ENCODE data around the gene SGSM2.

Gene SGSM2

GRCh38 chr17:2421315-2422147 lies 84.2 kb downstream of the SGSM2 start:
- DNase-seq (no peak), ATAC-seq (no peak)

DNA sequence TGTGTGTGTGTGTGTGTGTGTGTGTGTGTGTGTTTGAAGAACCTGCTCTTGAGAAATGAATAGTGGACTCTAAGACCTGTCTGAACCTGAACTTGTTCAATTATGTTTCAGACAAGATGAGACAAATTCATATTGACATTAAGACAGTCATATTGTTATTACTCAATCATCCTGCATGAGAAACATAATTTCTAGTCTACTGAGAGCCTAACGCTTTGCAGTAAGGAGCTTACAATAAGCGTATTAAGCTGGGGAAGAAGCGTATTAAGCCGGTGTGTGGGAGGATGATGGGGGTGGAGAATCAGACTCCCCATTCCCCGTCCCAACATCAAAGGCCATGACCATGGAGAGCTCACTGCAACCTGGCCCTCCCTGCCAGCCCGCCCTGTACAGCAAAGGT lies 86.0 kb downstream of the SGSM2 start:
- DNase-seq (no peak), ATAC-seq (no peak)

DNA sequence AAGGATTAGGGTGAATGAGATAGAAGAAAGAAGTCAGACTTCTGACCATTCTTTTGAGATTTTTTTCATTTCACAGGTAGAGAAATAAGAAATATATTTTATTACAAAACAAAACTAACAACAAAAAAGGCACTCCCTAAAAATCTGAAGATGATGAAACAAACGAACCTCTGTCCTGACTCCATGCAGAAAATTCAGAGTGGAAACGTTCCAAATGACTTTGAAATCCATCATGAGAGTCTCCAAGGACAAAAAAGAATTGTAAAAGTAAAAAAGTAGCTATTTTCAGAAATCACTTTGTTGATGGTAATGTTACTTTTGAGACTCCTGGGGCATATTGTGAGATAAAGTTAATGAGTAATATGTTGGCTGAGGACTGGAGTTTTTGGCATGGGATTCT lies 89.9 kb downstream of the SGSM2 start:
- no peak for DNase-seq

DNA sequence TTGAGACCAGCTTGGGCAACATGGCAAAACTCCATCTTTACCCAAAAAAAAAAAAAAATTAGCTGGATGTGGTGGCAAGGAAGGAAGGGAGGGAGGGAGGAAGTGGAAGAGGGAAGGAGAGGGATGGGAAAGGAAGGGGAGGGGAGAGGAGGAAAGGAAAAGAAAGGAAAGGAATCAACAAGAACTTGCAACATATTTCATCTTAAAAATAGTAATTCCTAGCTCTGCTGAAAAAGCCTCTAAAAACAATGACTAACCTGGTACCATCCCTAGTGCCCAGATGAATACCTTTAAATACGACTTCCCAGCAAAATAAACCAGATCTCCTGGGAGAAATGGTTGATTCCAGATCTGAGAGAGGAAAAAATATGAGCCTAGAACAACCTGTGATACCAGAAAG lies 90.6 kb downstream of the SGSM2 start:
- no peak for DNase-seq
- no peak for ATAC-seq

More for the DNA sequence above, 89.9 kb downstream of the SGSM2 start:
- ATAC-seq: no peak
